ENCODE measurements around the gene LPAR6. TPM values are rescaled to one million over a fixed set of nuclear protein-coding genes. Genes with fewer than 3 reads are reported as not detected.

LPAR6 gene
- total RNA-seq, 1 donor from 2014 or later, result 4.1 TPM

GRCh38 chr13:48449656-48450055 lies 36.7 kb upstream of the LPAR6 start:
- no peak overlapping the region for H2AFZ ChIP-seq (ENCODE audit: low read depth, low read length)
- H3K9me3 Mint-ChIP-seq (ENCODE audit: unreplicated experiment), result peaks cover 14% of the 10 kb centered on the region
- H3K27ac Mint-ChIP-seq (ENCODE audit: unreplicated experiment), result no peak overlapping the region
- no peak overlapping the region for H3K4me3 Mint-ChIP-seq (ENCODE audit: unreplicated experiment)
- no peak overlapping the region for H3K4me3 ChIP-seq (ENCODE audit: insufficient read depth, low read depth, low read length)
- peak overlapping the region; percentile 52 for H3K4me2 ChIP-seq (ENCODE audit: low read length)
- no peak overlapping the region for H3K27ac ChIP-seq (ENCODE audit: low read depth, low read length)
- FAIRE-seq (no peak), DNase-seq (ENCODE audit: low read depth) (no peak)
- no peaks in the 10 kb centered on the region for H3K27me3 ChIP-seq (ENCODE audit: insufficient read depth, low read length)
- peaks cover 5% of the 10 kb centered on the region for H3K36me3 Mint-ChIP-seq (ENCODE audit: low read depth, unreplicated experiment)
- H3K9me3 ChIP-seq (ENCODE audit: insufficient read depth, low read depth, low read length), result peaks cover 2% of the 10 kb centered on the region
- H3K79me2 ChIP-seq (ENCODE audit: insufficient read depth, low read length), result no peaks in the 10 kb centered on the region
- no peaks in the 10 kb centered on the region for H4K20me1 ChIP-seq (ENCODE audit: insufficient read depth, low read length)
- H3K4me1 Mint-ChIP-seq (ENCODE audit: low read depth, unreplicated experiment), result no peaks in the 10 kb centered on the region
- peaks cover 12% of the 10 kb centered on the region for H3K4me1 ChIP-seq (ENCODE audit: insufficient read depth, low read length)
- H3K27me3 Mint-ChIP-seq (ENCODE audit: low read depth, unreplicated experiment), result no peaks in the 10 kb centered on the region
- no peak overlapping the region for H3K9ac ChIP-seq (ENCODE audit: low read length)
- no peak for TF ChIP-seq EZH2 (IDR thresholded peaks at IDR 0.05; ENCODE audit: insufficient read depth, low read length)
- no peak for TF ChIP-seq CTCF (IDR thresholded peaks at IDR 0.05; ENCODE audit: insufficient read depth, low read depth, low read length)
- H3K36me3 ChIP-seq (ENCODE audit: insufficient read depth, low read length), result no peaks in the 10 kb centered on the region

GRCh38 chr13:48448959-48449614 lies 36.2 kb upstream of the LPAR6 start:
- Histone ChIP-seq H3K79me2 (ENCODE audit: insufficient read depth, low read length) (no peaks in the 10 kb centered on the region), H3K4me1 (ENCODE audit: insufficient read depth, low read length) (peaks cover 12% of the 10 kb centered on the region), H3K27me3 (ENCODE audit: insufficient read depth, low read length) (no peaks in the 10 kb centered on the region), H3K27ac (ENCODE audit: low read depth, low read length) (no peak overlapping the region), H2AFZ (ENCODE audit: low read depth, low read length) (no peak overlapping the region), H3K9ac (ENCODE audit: low read length) (no peak overlapping the region), H3K4me2 (ENCODE audit: low read length) (peak overlapping the region; percentile 52), H4K20me1 (ENCODE audit: insufficient read depth, low read length) (no peaks in the 10 kb centered on the region), H3K9me3 (ENCODE audit: insufficient read depth, low read depth, low read length) (peaks cover 2% of the 10 kb centered on the region), H3K36me3 (ENCODE audit: insufficient read depth, low read length) (no peaks in the 10 kb centered on the region), H3K4me3 (ENCODE audit: insufficient read depth, low read depth, low read length) (no peak overlapping the region)
- no peaks in the 10 kb centered on the region for H3K27me3 Mint-ChIP-seq (ENCODE audit: low read depth, unreplicated experiment)
- no peak for TF ChIP-seq EZH2 (IDR thresholded peaks at IDR 0.05; ENCODE audit: insufficient read depth, low read length)
- no peak for TF ChIP-seq CTCF (IDR thresholded peaks at IDR 0.05; ENCODE audit: insufficient read depth, low read depth, low read length)
- peaks cover 5% of the 10 kb centered on the region for H3K36me3 Mint-ChIP-seq (ENCODE audit: low read depth, unreplicated experiment)
- FAIRE-seq (peak; percentile 37), DNase-seq (ENCODE audit: low read depth) (peak; percentile 55)
- H3K4me1 Mint-ChIP-seq (ENCODE audit: low read depth, unreplicated experiment), result no peaks in the 10 kb centered on the region
- H3K4me3 Mint-ChIP-seq (ENCODE audit: unreplicated experiment), result no peak overlapping the region
- H3K9me3 Mint-ChIP-seq (ENCODE audit: unreplicated experiment), result peaks cover 14% of the 10 kb centered on the region
- no peak overlapping the region for H3K27ac Mint-ChIP-seq (ENCODE audit: unreplicated experiment)

- no peak overlapping the region for H3K4me3 Mint-ChIP-seq (ENCODE audit: unreplicated experiment)
- peaks cover 5% of the 10 kb centered on the region for H3K36me3 Mint-ChIP-seq (ENCODE audit: low read depth, unreplicated experiment)
- Histone ChIP-seq H3K4me3 (ENCODE audit: insufficient read depth, low read depth, low read length) (no peak overlapping the region), H3K4me1 (ENCODE audit: insufficient read depth, low read length) (peaks cover 12% of the 10 kb centered on the region), H3K27ac (ENCODE audit: low read depth, low read length) (no peak overlapping the region), H3K79me2 (ENCODE audit: insufficient read depth, low read length) (no peaks in the 10 kb centered on the region), H3K9me3 (ENCODE audit: insufficient read depth, low read depth, low read length) (peaks cover 2% of the 10 kb centered on the region), H3K36me3 (ENCODE audit: insufficient read depth, low read length) (no peaks in the 10 kb centered on the region), H4K20me1 (ENCODE audit: insufficient read depth, low read length) (no peaks in the 10 kb centered on the region), H3K9ac (ENCODE audit: low read length) (no peak overlapping the region), H2AFZ (ENCODE audit: low read depth, low read length) (no peak overlapping the region), H3K27me3 (ENCODE audit: insufficient read depth, low read length) (no peaks in the 10 kb centered on the region), H3K4me2 (ENCODE audit: low read length) (peak overlapping the region; percentile 52)
- H3K4me1 Mint-ChIP-seq (ENCODE audit: low read depth, unreplicated experiment), result no peaks in the 10 kb centered on the region
- peaks cover 14% of the 10 kb centered on the region for H3K9me3 Mint-ChIP-seq (ENCODE audit: unreplicated experiment)
- FAIRE-seq, result peak; percentile 64
- DNase-seq (ENCODE audit: low read depth), result no peak
- no peak for TF ChIP-seq CTCF (IDR thresholded peaks at IDR 0.05; ENCODE audit: insufficient read depth, low read depth, low read length)
- TF ChIP-seq EZH2 (IDR thresholded peaks at IDR 0.05; ENCODE audit: insufficient read depth, low read length), result no peak
- no peak overlapping the region for H3K27ac Mint-ChIP-seq (ENCODE audit: unreplicated experiment)
- H3K27me3 Mint-ChIP-seq (ENCODE audit: low read depth, unreplicated experiment), result no peaks in the 10 kb centered on the region
Observed at GRCh38 chr13:48448285-48448958, 35.5 kb upstream of the LPAR6 start.
